A673 (cell line): Measurements from ENCODE around the gene BLVRB. TPM values are rescaled to one million over a fixed set of nuclear protein-coding genes. Genes with fewer than 3 reads are reported as not detected.

Source experiments
- BruUV-seq: library from RNA; stranded (reverse); fragments of 400-500 nt; replicated peaks from 2 replicates; lab custom pipeline; 2021; lab: Mats Ljungman, UMichigan
- CTCF ChIA-PET: fragments of 300-600 bp; sonication (Branson Sonifier 250); formaldehyde crosslinking; loops from one replicate; lab custom pipeline; 2022; ENCODE audit warnings: antibody characterized with exemption; lab: Charles Lee
- POLR2A ChIA-PET: fragments of 300-600 bp; sonication (Branson Sonifier 250); formaldehyde crosslinking; loops from one replicate; lab custom pipeline; 2022; ENCODE audit warnings: antibody characterized with exemption; ENCODE audit not compliant: low non-redundant PET; lab: Charles Lee
- DNase-seq: peaks from one replicate; pipeline ENCODE4 v3.0.0-alpha.2; 2015; ENCODE audit warnings: low spot score
- H3K27ac ChIP-seq: fragments of 200-600 bp; sonication (generic); 2 replicates; pipeline ENCODE4 v1.5.1; 2016; ENCODE audit warnings: mixed run types, low read depth, mild to moderate bottlenecking, mixed read lengths, antibody characterized with exemption, low read length; ENCODE audit not compliant: poor library complexity, severe bottlenecking
- H3K27me3 ChIP-seq: fragments of 200-600 bp; sonication (generic); replicated peaks from 2 replicates; pipeline ENCODE4 v1.6.1; 2017; ENCODE audit warnings: mixed run types, low read depth, mild to moderate bottlenecking, mixed read lengths, antibody characterized with exemption, low read length; ENCODE audit not compliant: insufficient read depth, poor library complexity
- H3K36me3 ChIP-seq: fragments of 200-600 bp; sonication (generic); 2 replicates; pipeline ENCODE4 v1.6.1; 2016; ENCODE audit warnings: mixed run types, mild to moderate bottlenecking, mixed read lengths, antibody characterized with exemption, low read length; ENCODE audit not compliant: insufficient read depth, poor library complexity, severe bottlenecking
- H3K4me1 ChIP-seq: fragments of 200-600 bp; sonication (generic); 2 replicates; pipeline ENCODE4 v1.6.1; 2017; ENCODE audit warnings: mixed run types, mild to moderate bottlenecking, mixed read lengths, antibody characterized with exemption, low read length; ENCODE audit not compliant: insufficient read depth, poor library complexity, severe bottlenecking
- H3K4me3 ChIP-seq: fragments of 200-600 bp; sonication (generic); 2 replicates; pipeline ENCODE4 v1.5.1; 2016; ENCODE audit warnings: low read depth, mixed run types, mild to moderate bottlenecking, mixed read lengths, low read length; ENCODE audit not compliant: poor library complexity, severe bottlenecking
- H3K9me3 ChIP-seq: fragments of 200-600 bp; sonication (generic); 2 replicates; pipeline ENCODE4 v1.6.1; 2016; ENCODE audit warnings: mixed run types, low read depth, mild to moderate bottlenecking, mixed read lengths, antibody characterized with exemption, low read length; ENCODE audit not compliant: poor library complexity, severe bottlenecking
- CTCF ChIP-seq: fragments of 300-800, 200-600 bp; sonication (generic); conservative IDR thresholded peaks from 2 replicates; pipeline ENCODE4 v1.5.1; 2017; ENCODE audit warnings: low read depth, mild to moderate bottlenecking, antibody characterized with exemption, low read length, moderate library complexity, mixed read lengths
- EZH2 ChIP-seq: fragments of 200-600 bp; sonication (generic); IDR thresholded peaks from 2 replicates; pipeline ENCODE4 v1.6.1; 2017; ENCODE audit warnings: borderline replicate concordance, low read depth, mild to moderate bottlenecking, mixed read lengths, antibody characterized with exemption, low read length; ENCODE audit not compliant: poor library complexity, severe bottlenecking
- intact Hi-C: fragments of 100-400 bp; cut with micrococcal nuclease; formaldehyde crosslinking; loops from one replicate; pipeline ENCODE4 v1.10.0; 2022; ENCODE audit not compliant: unreplicated experiment
- total RNA-seq: library from RNA; stranded (reverse); gene quantifications from 2 replicates; pipeline ENCODE4 v1.2.3, GENCODE V29; 2021

The BLVRB gene
- total RNA-seq, 1 experiment from 2014 or later: 36.1 TPM

GRCh38 chr19:40474737-40475136 is 9.2 kb upstream of the BLVRB start:
- ChIA-PET POLR2A (no interaction called here), CTCF (interaction anchor here (0.6 kb wide), 1 partner anchor 74 kb away, joined by 3 read pairs; no protein-coding TSS in a partner anchor)
- intact Hi-C loops: no loop called here
- H3K27ac ChIP-seq: no peak overlapping the region
- no TSS peak for BruUV-seq
- no peaks in the 10 kb centered on the region for H3K36me3 ChIP-seq
- H3K9me3 ChIP-seq: no peaks in the 10 kb centered on the region
- TF ChIP-seq EZH2 (no peak), CTCF (no peak)
- no peak overlapping the region for H3K4me3 ChIP-seq
- H3K27me3 ChIP-seq: no peaks in the 10 kb centered on the region
- DNase-seq: no peak
- no peaks in the 10 kb centered on the region for H3K4me1 ChIP-seq

- CTCF ChIA-PET: no interaction called here
- Histone ChIP-seq H3K4me3 (no peak overlapping the region), H3K4me1 (no peaks in the 10 kb centered on the region), H3K27ac (no peak overlapping the region), H3K27me3 (no peaks in the 10 kb centered on the region), H3K36me3 (no peaks in the 10 kb centered on the region), H3K9me3 (no peaks in the 10 kb centered on the region)
- POLR2A ChIA-PET: no interaction called here
- no peak for DNase-seq
- no peak for TF ChIP-seq CTCF
- no peak for TF ChIP-seq EZH2
- no TSS peak for BruUV-seq
- intact Hi-C loops: no loop called here
Observed at GRCh38 chr19:40472516-40472915, 7.0 kb upstream of the BLVRB start.

- CTCF ChIA-PET: no interaction called here
- Histone ChIP-seq H3K36me3 (no peaks in the 10 kb centered on the region), H3K4me1 (peaks cover 6% of the 10 kb centered on the region), H3K4me3 (no peak overlapping the region), H3K27ac (no peak overlapping the region), H3K9me3 (no peaks in the 10 kb centered on the region), H3K27me3 (no peaks in the 10 kb centered on the region)
- TF ChIP-seq CTCF (no peak), EZH2 (no peak)
- POLR2A ChIA-PET: no interaction called here
- intact Hi-C loops: no loop called here
- no peak for DNase-seq
- BruUV-seq: no TSS peak
Observed at GRCh38 chr19:40471111-40471510, 5.6 kb upstream of the BLVRB start.
